ENCODE measurements around the gene CORIN.

Gene CORIN

GRCh38 chr4:47690611-47691010 is 147.3 kb downstream of the CORIN start:
- DNase-seq (ENCODE audit: low spot score), result no peak

- DNase-seq (ENCODE audit: low spot score), result no peak
Measured at GRCh38 chr4:47686294-47686872, 151.5 kb downstream of the CORIN start.

GRCh38 chr4:47675806-47676205 is 162.1 kb downstream of the CORIN start:
- DNase-seq (ENCODE audit: low spot score), result no peak

- DNase-seq (ENCODE audit: low spot score), result no peak
Measured at GRCh38 chr4:47674144-47674543, 163.7 kb downstream of the CORIN start.

- no peak for DNase-seq (ENCODE audit: low spot score)
Measured at GRCh38 chr4:47672696-47673095, 165.2 kb downstream of the CORIN start.

- no peak for DNase-seq (ENCODE audit: low spot score)
Measured at GRCh38 chr4:47669946-47670345, 167.9 kb downstream of the CORIN start.

- peak; percentile 34 for DNase-seq (ENCODE audit: low spot score)
Measured at GRCh38 chr4:47668810-47669408, 169.0 kb downstream of the CORIN start.

- DNase-seq (ENCODE audit: low spot score), result no peak
Measured at GRCh38 chr4:47668256-47668655, 169.6 kb downstream of the CORIN start.

- no peak for DNase-seq (ENCODE audit: low spot score)
Measured at GRCh38 chr4:47667552-47667951, 170.3 kb downstream of the CORIN start.

GRCh38 chr4:47664051-47664826 is 173.6 kb downstream of the CORIN start:
- peak; percentile 31 for DNase-seq (ENCODE audit: low spot score)

- DNase-seq (ENCODE audit: low spot score), result no peak
Measured at GRCh38 chr4:47662975-47663374, 174.9 kb downstream of the CORIN start.

GRCh38 chr4:47661741-47662140 is 176.1 kb downstream of the CORIN start:
- no peak for DNase-seq (ENCODE audit: low spot score)

GRCh38 chr4:47659342-47659741 is 178.5 kb downstream of the CORIN start:
- DNase-seq (ENCODE audit: low spot score), result no peak

GRCh38 chr4:47654972-47655693 is 182.7 kb downstream of the CORIN start:
- DNase-seq (ENCODE audit: low spot score), result no peak

GRCh38 chr4:47652092-47652491 is 185.8 kb downstream of the CORIN start:
- DNase-seq (ENCODE audit: low spot score), result no peak

- DNase-seq (ENCODE audit: low spot score), result no peak
Measured at GRCh38 chr4:47651231-47651630, 186.6 kb downstream of the CORIN start.

- no peak for DNase-seq (ENCODE audit: low spot score)
Measured at GRCh38 chr4:47650584-47651130, 187.2 kb downstream of the CORIN start.

- DNase-seq (ENCODE audit: low spot score), result no peak
Measured at GRCh38 chr4:47647544-47647943, 190.3 kb downstream of the CORIN start.

GRCh38 chr4:47647029-47647428 is 190.8 kb downstream of the CORIN start:
- no peak for DNase-seq (ENCODE audit: low spot score)

GRCh38 chr4:47646372-47646771 is 191.5 kb downstream of the CORIN start:
- no peak for DNase-seq (ENCODE audit: low spot score)

- DNase-seq (ENCODE audit: low spot score), result no peak
Measured at GRCh38 chr4:47643845-47644244, 194.0 kb downstream of the CORIN start.

- DNase-seq (ENCODE audit: low spot score), result peak; percentile 19
Measured at GRCh38 chr4:47642985-47643760, 194.7 kb downstream of the CORIN start.
